GM23338 (cell line): Measurements from ENCODE around the gene LCLAT1. TPM values are rescaled to one million over a fixed set of nuclear protein-coding genes. Genes with fewer than 3 reads are reported as not detected.

Source experiments
- ATAC-seq: fragments of 200-7000 bp; cut with Tn5 transposase; 3 replicates; pipeline ENCODE4 v1.9.1; 2020
- DNase-seq: peaks from one replicate; pipeline ENCODE4 v3.0.0-alpha.2; 2015; ENCODE audit warnings: low spot score
- H2AFZ ChIP-seq: fragments of 200-600 bp; sonication (generic); 2 replicates; pipeline ENCODE4 v1.8.0; 2016; ENCODE audit warnings: antibody characterized with exemption, mild to moderate bottlenecking, moderate library complexity
- H3F3A ChIP-seq: fragments of 200-600 bp; sonication (generic); replicated peaks from 2 replicates; pipeline ENCODE4 v1.8.0; 2017; ENCODE audit warnings: antibody characterized with exemption, mixed run types, low read depth
- H3K27ac ChIP-seq: fragments of 200-600 bp; sonication (generic); 2 replicates; pipeline ENCODE4 v1.6.1; 2016; ENCODE audit warnings: low read depth
- H3K27me3 ChIP-seq: fragments of 200-600 bp; sonication (generic); 2 replicates; pipeline ENCODE4 v1.8.0; 2016; ENCODE audit warnings: mild to moderate bottlenecking, mixed run types, moderate library complexity; ENCODE audit not compliant: insufficient read depth
- H3K36me3 ChIP-seq: fragments of 200-600 bp; sonication (generic); 2 replicates; pipeline ENCODE4 v1.8.0; 2016; ENCODE audit warnings: mild to moderate bottlenecking; ENCODE audit not compliant: insufficient read depth
- H3K4me1 ChIP-seq: fragments of 200-600 bp; sonication (generic); 2 replicates; pipeline ENCODE4 v1.8.0; 2016; ENCODE audit warnings: mild to moderate bottlenecking, moderate library complexity; ENCODE audit not compliant: insufficient read depth
- H3K4me2 ChIP-seq: fragments of 200-600 bp; sonication (generic); 2 replicates; pipeline ENCODE4 v1.7.1; 2017; ENCODE audit warnings: mixed run types
- H3K4me3 ChIP-seq: fragments of 200-600 bp; sonication (generic); 2 replicates; pipeline ENCODE4 v1.6.1; 2016; ENCODE audit warnings: mixed run types
- H3K79me2 ChIP-seq: fragments of 200-600 bp; sonication (generic); replicated peaks from 2 replicates; pipeline ENCODE4 v1.8.0; 2017; ENCODE audit warnings: mild to moderate bottlenecking; ENCODE audit not compliant: insufficient read depth
- H3K9me2 ChIP-seq: fragments of 200-600 bp; sonication (generic); 2 replicates; pipeline ENCODE4 v1.8.0; 2017; ENCODE audit not compliant: insufficient read depth
- H4K20me1 ChIP-seq: fragments of 200-600 bp; sonication (generic); replicated peaks from 2 replicates; pipeline ENCODE4 v1.8.0; 2017; ENCODE audit warnings: mild to moderate bottlenecking; ENCODE audit not compliant: insufficient read depth
- H3K27ac Mint-ChIP-seq: 2 replicates; pipeline ENCODE4 v1.8.0; 2020; ENCODE audit warnings: inconsistent platforms, mild to moderate bottlenecking, moderate library complexity, mixed read lengths
- H3K27me3 Mint-ChIP-seq: 3 replicates; pipeline ENCODE4 v1.8.0; 2022; ENCODE audit warnings: low read depth, mild to moderate bottlenecking, moderate library complexity, mixed read lengths, inconsistent platforms; ENCODE audit not compliant: insufficient read depth, poor library complexity
- H3K36me3 Mint-ChIP-seq: 3 replicates; pipeline ENCODE4 v1.8.0; 2021; ENCODE audit warnings: low read depth, mild to moderate bottlenecking, inconsistent platforms, moderate library complexity, mixed read lengths
- H3K4me1 Mint-ChIP-seq: 3 replicates; pipeline ENCODE4 v1.8.0; 2020; ENCODE audit warnings: mild to moderate bottlenecking, inconsistent platforms, mixed read lengths
- H3K4me3 Mint-ChIP-seq: 3 replicates; pipeline ENCODE4 v1.8.0; 2021; ENCODE audit warnings: moderate library complexity, mild to moderate bottlenecking, inconsistent platforms, mixed read lengths
- H3K9me3 Mint-ChIP-seq: 3 replicates; pipeline ENCODE4 v1.8.0; 2020; ENCODE audit warnings: moderate library complexity, mild to moderate bottlenecking, inconsistent platforms, mixed read lengths
- CTCF ChIP-seq, 2 experiments: fragments of 200-600 bp in 1 of 2; sonication (generic) in 1 of 2; conservative IDR thresholded peaks; 2 replicates each; pipeline versions ENCODE4 v1.5.1 to v1.6.1; 2016 to 2017; ENCODE audit warnings: antibody characterized with exemption in 2 of 2, low read depth in 2 of 2, mild to moderate bottlenecking in 2 of 2, moderate library complexity in 1 of 2
- ETS1 ChIP-seq: IDR thresholded peaks from 2 replicates; pipeline ENCODE4 v1.6.1; 2016; ENCODE audit warnings: antibody characterized with exemption
- EZH2phosphoT487 ChIP-seq: fragments of 200-600 bp; sonication (generic); IDR thresholded peaks from one replicate; pipeline ENCODE4 v1.8.1; 2018; ENCODE audit warnings: antibody characterized with exemption; ENCODE audit not compliant: unreplicated experiment
- JUNB ChIP-seq: IDR thresholded peaks from one replicate; pipeline ENCODE4 v1.6.1; 2016; ENCODE audit warnings: antibody characterized with exemption; ENCODE audit not compliant: unreplicated experiment
- NANOG ChIP-seq: IDR thresholded peaks from 2 replicates; pipeline ENCODE4 v1.6.1; 2016; ENCODE audit warnings: antibody characterized with exemption, borderline replicate concordance
- POLR2AphosphoS5 ChIP-seq: IDR thresholded peaks from 2 replicates; pipeline ENCODE4 v1.6.1; 2016; ENCODE audit warnings: antibody characterized with exemption, low read depth
- REST ChIP-seq: IDR thresholded peaks from one replicate; pipeline ENCODE4 v1.6.1; 2018; ENCODE audit warnings: antibody characterized with exemption; ENCODE audit not compliant: unreplicated experiment
- ZNF331 ChIP-seq: fragments of 250-450 bp; sonication (Bioruptor Pico); IDR thresholded peaks from 2 replicates; pipeline ENCODE4 v1.5.0; 2020; ENCODE audit warnings: low read depth, mild to moderate bottlenecking, moderate library complexity
- ZNF462 ChIP-seq: fragments of 250-450 bp; sonication (Bioruptor Pico); IDR thresholded peaks from 2 replicates; pipeline ENCODE4 v1.5.0; 2020; ENCODE audit warnings: mild to moderate bottlenecking, moderate library complexity
- polyA plus RNA-seq: library from polyadenylated mRNA; unstranded; fragments of >200 nt; fragmentation: Nextera tagmentation; extraction: Ambion mirVana; gene quantifications from 2 replicates; pipeline ENCODE4 v1.2.1, GENCODE V29; 2016
- total RNA-seq: library from RNA; depleted of rRNA; stranded (reverse); fragments of >200 nt; shearing (Covaris generic); gene quantifications from 2 replicates; pipeline ENCODE4 v1.2.3, GENCODE V29; 2014

Gene LCLAT1
- total and polyA plus RNA-seq, 2 experiments from 2014 or later: 11.5 to 30.1 TPM

- TF ChIP-seq REST (no peak), NANOG (no peak)
These were observed 28.5 kb downstream of the LCLAT1 start (continued) for GRCh38 chr2:30475542-30475941.

GRCh38 chr2:30476636-30477035 is 29.6 kb downstream of the LCLAT1 start:
- H3K27ac Mint-ChIP-seq: no peak overlapping the region
- peaks cover 10% of the 10 kb centered on the region; the same call in 2 of the 3 replicates for H3K36me3 Mint-ChIP-seq
- H3K4me3 Mint-ChIP-seq: no peak overlapping the region
- Histone ChIP-seq H4K20me1 (no peaks in the 10 kb centered on the region; the same call in 1 of the 2 replicates), H3K79me2 (peaks cover 90% of the 10 kb centered on the region), H3K4me3 (no peak overlapping the region), H3K27ac (no peak overlapping the region), H3K4me2 (no peak overlapping the region), H3K27me3 (no peaks in the 10 kb centered on the region), H2AFZ (no peak overlapping the region), H3F3A (no peaks in the 10 kb centered on the region), H3K36me3 (no peaks in the 10 kb centered on the region), H3K4me1 (peaks cover 8% of the 10 kb centered on the region; the same call in 1 of the 2 replicates), H3K9me2 (no peaks in the 10 kb centered on the region)
- H3K9me3 Mint-ChIP-seq: 0 out of 3 replicates have a peak, but pooled peaks cover 3% of the 10 kb centered on the region
- peaks cover 14% of the 10 kb centered on the region for H3K4me1 Mint-ChIP-seq
- no peaks in the 10 kb centered on the region for H3K27me3 Mint-ChIP-seq
- no peak for DNase-seq
- ATAC-seq: no peak
- TF ChIP-seq REST (no peak), POLR2AphosphoS5 (no peak), JUNB (no peak), ZNF331 (CRISPR knock-in tag) (no peak), ZNF462 (CRISPR knock-in tag) (no peak), CTCF (conservative IDR thresholded peaks at IDR 0.05; ENCODE audit: low read depth in 2 of 2) (no peak), EZH2phosphoT487 (no peak), ETS1 (no peak)
